ENCODE measurements around the gene PCDHA13.
"Not testable (repeated sequence)": the region's sequence is repeated elsewhere in the genome, so short reads cannot be mapped to it uniquely, and the experiment has no call there.

Gene PCDHA13

GRCh38 chr5:140881889-140882590, at the start of gene PCDHA13:
PCDHA13 (plus strand) TSS chr5:140882124; CDS start chr5:140882269, 145 bp downstream.
- Mint-ChIP-seq H3K4me1 (no peaks in the 10 kb centered on the region), H3K27ac (ENCODE audit: low read depth) (no peak within 1 kb of the TSS), H3K36me3 (ENCODE audit: insufficient read depth) (no peaks in the 10 kb centered on the region), H3K9me3 (peaks cover 6% of the 10 kb centered on the region), H3K4me3 (no peak within 1 kb of the TSS), H3K27me3 (peaks cover 27% of the 10 kb centered on the region)
- ATAC-seq (replicated peaks; ENCODE audit: extremely low read depth, poor library complexity, severe bottlenecking): no peak
- DNase-seq (ENCODE audit: low spot score in 2 of 2): no peak

- ATAC-seq (replicated peaks; ENCODE audit: extremely low read depth, poor library complexity, severe bottlenecking) (no peak), DNase-seq (ENCODE audit: low spot score in 2 of 2) (no peak)
- Mint-ChIP-seq H3K27me3 (peaks cover 25% of the 10 kb centered on the region), H3K9me3 (no peaks in the 10 kb centered on the region), H3K4me3 (no peak within 1 kb of the TSS), H3K36me3 (ENCODE audit: insufficient read depth) (peaks cover 3% of the 10 kb centered on the region), H3K4me1 (no peaks in the 10 kb centered on the region), H3K27ac (ENCODE audit: low read depth) (no peak within 1 kb of the TSS)
Observed at GRCh38 chr5:140833993-140834392, 47.9 kb upstream of the PCDHA13 start, which contains the start of gene PCDHA7. PCDHA7 (plus strand) TSS chr5:140834269; CDS start chr5:140834384, 115 bp downstream.

- H3K4me3 Mint-ChIP-seq; H3K4me1 Mint-ChIP-seq; ATAC-seq (replicated peaks; ENCODE audit: extremely low read depth, poor library complexity, severe bottlenecking); H3K27ac Mint-ChIP-seq (ENCODE audit: low read depth); H3K9me3 Mint-ChIP-seq; DNase-seq (ENCODE audit: low spot score in 2 of 2); H3K36me3 Mint-ChIP-seq (ENCODE audit: insufficient read depth): not testable (repeated sequence)
- peaks cover 29% of the 10 kb centered on the region for H3K27me3 Mint-ChIP-seq
Observed at GRCh38 chr5:140834439-140835008, 47.4 kb upstream of the PCDHA13 start.

- peaks cover 3% of the 10 kb centered on the region for H3K36me3 Mint-ChIP-seq (ENCODE audit: insufficient read depth)
- H3K4me3 Mint-ChIP-seq: no peak overlapping the region
- H3K27ac Mint-ChIP-seq (ENCODE audit: low read depth): no peak overlapping the region
- DNase-seq (ENCODE audit: low spot score in 2 of 2) (no peak), ATAC-seq (replicated peaks; ENCODE audit: extremely low read depth, poor library complexity, severe bottlenecking) (no peak)
- H3K4me1 Mint-ChIP-seq: no peaks in the 10 kb centered on the region
- no peaks in the 10 kb centered on the region for H3K9me3 Mint-ChIP-seq
- H3K27me3 Mint-ChIP-seq: peaks cover 37% of the 10 kb centered on the region
Observed at GRCh38 chr5:140835622-140836510, 46.1 kb upstream of the PCDHA13 start.

- H3K27me3 Mint-ChIP-seq: peaks cover 24% of the 10 kb centered on the region
- no peak within 1 kb of the TSS for H3K4me3 Mint-ChIP-seq
- no peak for ATAC-seq (replicated peaks; ENCODE audit: extremely low read depth, poor library complexity, severe bottlenecking)
- H3K27ac Mint-ChIP-seq (ENCODE audit: low read depth): no peak within 1 kb of the TSS
- no peaks in the 10 kb centered on the region for H3K4me1 Mint-ChIP-seq
- H3K36me3 Mint-ChIP-seq (ENCODE audit: insufficient read depth): no peaks in the 10 kb centered on the region
- no peaks in the 10 kb centered on the region for H3K9me3 Mint-ChIP-seq
- no peak for DNase-seq (ENCODE audit: low spot score in 2 of 2)
Observed at GRCh38 chr5:140840978-140841962, 40.7 kb upstream of the PCDHA13 start, which contains the start of gene PCDHA8. PCDHA8 (plus strand) TSS chr5:140841187; CDS start chr5:140841322, 135 bp downstream.

- peaks cover 38% of the 10 kb centered on the region for H3K27me3 Mint-ChIP-seq
- H3K4me3 Mint-ChIP-seq: no peak overlapping the region
- peaks cover 6% of the 10 kb centered on the region for H3K9me3 Mint-ChIP-seq
- DNase-seq (ENCODE audit: low spot score in 2 of 2) (no peak), ATAC-seq (replicated peaks; ENCODE audit: extremely low read depth, poor library complexity, severe bottlenecking) (no peak)
- no peak overlapping the region for H3K27ac Mint-ChIP-seq (ENCODE audit: low read depth)
- H3K4me1 Mint-ChIP-seq: no peaks in the 10 kb centered on the region
- no peaks in the 10 kb centered on the region for H3K36me3 Mint-ChIP-seq (ENCODE audit: insufficient read depth)
Observed at GRCh38 chr5:140842798-140843733, 38.9 kb upstream of the PCDHA13 start.

- not testable (repeated sequence) for H3K9me3 Mint-ChIP-seq; DNase-seq (ENCODE audit: low spot score in 2 of 2); H3K27ac Mint-ChIP-seq (ENCODE audit: low read depth); H3K36me3 Mint-ChIP-seq (ENCODE audit: insufficient read depth); H3K4me3 Mint-ChIP-seq; H3K4me1 Mint-ChIP-seq; ATAC-seq (replicated peaks; ENCODE audit: extremely low read depth, poor library complexity, severe bottlenecking)
- peaks cover 33% of the 10 kb centered on the region for H3K27me3 Mint-ChIP-seq
Observed at GRCh38 chr5:140848139-140849102, 33.5 kb upstream of the PCDHA13 start, which contains the start of gene PCDHA9. PCDHA9 (plus strand) TSS chr5:140848382; CDS start chr5:140848496, 114 bp downstream.

DNA sequence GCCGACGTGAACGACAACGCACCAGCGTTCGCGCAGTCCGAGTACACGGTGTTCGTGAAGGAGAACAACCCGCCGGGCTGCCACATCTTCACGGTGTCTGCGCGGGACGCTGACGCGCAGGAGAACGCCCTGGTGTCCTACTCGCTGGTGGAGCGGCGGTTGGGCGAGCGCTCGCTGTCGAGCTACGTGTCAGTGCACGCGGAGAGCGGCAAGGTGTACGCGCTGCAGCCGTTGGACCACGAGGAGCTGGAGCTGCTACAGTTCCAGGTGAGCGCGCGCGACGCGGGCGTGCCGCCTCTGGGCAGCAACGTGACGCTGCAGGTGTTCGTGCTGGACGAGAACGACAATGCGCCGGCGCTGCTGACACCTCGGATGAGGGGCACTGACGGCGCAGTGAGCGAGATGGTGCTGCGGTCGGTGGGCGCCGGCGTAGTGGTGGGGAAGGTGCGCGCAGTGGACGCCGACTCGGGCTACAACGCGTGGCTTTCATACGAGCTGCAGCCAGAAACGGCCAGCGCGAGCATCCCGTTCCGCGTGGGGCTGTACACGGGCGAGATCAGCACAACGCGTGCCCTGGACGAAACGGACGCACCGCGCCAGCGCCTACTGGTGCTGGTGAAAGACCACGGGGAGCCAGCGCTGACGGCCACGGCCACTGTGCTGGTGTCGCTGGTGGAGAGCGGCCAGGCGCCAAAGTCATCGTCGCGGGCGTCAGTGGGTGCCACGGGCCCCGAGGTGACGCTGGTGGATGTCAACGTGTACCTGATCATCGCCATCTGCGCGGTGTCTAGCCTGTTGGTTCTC, 31.9 kb upstream of the PCDHA13 start:
- not testable (repeated sequence) for H3K4me1 Mint-ChIP-seq; H3K4me3 Mint-ChIP-seq; H3K9me3 Mint-ChIP-seq; H3K27ac Mint-ChIP-seq (ENCODE audit: low read depth); DNase-seq (ENCODE audit: low spot score in 2 of 2); H3K36me3 Mint-ChIP-seq (ENCODE audit: insufficient read depth); ATAC-seq (replicated peaks; ENCODE audit: extremely low read depth, poor library complexity, severe bottlenecking)
- peaks cover 38% of the 10 kb centered on the region for H3K27me3 Mint-ChIP-seq

GRCh38 chr5:140855772-140856674, 25.9 kb upstream of the PCDHA13 start, which contains the start of gene PCDHA10:
PCDHA10 (plus strand) TSS chr5:140855897; CDS start chr5:140856049, 152 bp downstream.
- no peak for ATAC-seq (replicated peaks; ENCODE audit: extremely low read depth, poor library complexity, severe bottlenecking)
- DNase-seq (ENCODE audit: low spot score in 2 of 2): no peak
- Mint-ChIP-seq H3K4me3 (no peak within 1 kb of the TSS), H3K36me3 (ENCODE audit: insufficient read depth) (no peaks in the 10 kb centered on the region), H3K4me1 (no peaks in the 10 kb centered on the region), H3K9me3 (peaks cover 13% of the 10 kb centered on the region), H3K27me3 (peaks cover 13% of the 10 kb centered on the region), H3K27ac (ENCODE audit: low read depth) (no peak within 1 kb of the TSS)
